Spleen (tissue), 7 donors: Measurements from ENCODE around the gene ZDHHC11.
"Not testable (repeated sequence)": the region's sequence is repeated elsewhere in the genome, so short reads cannot be mapped to it uniquely, and the experiment has no call there.

Experiments
- POLR2A ChIP-seq, 3 donors: fragments of 450-650 bp; IDR thresholded peaks; one replicate each; pipeline ENCODE4 v1.5.1; 2017; ENCODE audit warnings: antibody characterized with exemption in 3 of 3, mild to moderate bottlenecking in 1 of 3
- POLR2AphosphoS5 ChIP-seq, 3 donors: sonication (generic); formaldehyde crosslinking; IDR thresholded peaks; one replicate each; pipeline ENCODE4 v1.5.1; 2017; ENCODE audit warnings: antibody characterized with exemption in 3 of 3
- TF ChIP-seq, protein P1 (sequence below), 11 experiments: fragments of 200-600 bp in 7 of 11; fragments of 450-650 bp in 4 of 11; sonication (generic) in 4 of 11; IDR thresholded peaks in 8 of 11; conservative IDR thresholded peaks in 3 of 11; 1 replicate in 7 of 11; 2 replicates in 4 of 11; pipeline versions ENCODE4 v1.4.0 to v1.8.0; 2016 to 2021; ENCODE audit warnings: antibody characterized with exemption in 11 of 11, inconsistent platforms in 4 of 11, mild to moderate bottlenecking in 1 of 11
- donor health status: DM: no; HTN: no; CAD: no; lungs with moderate emphysema.
- donor health status: DM: no; HTN: no; CAD: no.
- donor health status: DM: no; HTN: no; CAD: no.

DNA sequence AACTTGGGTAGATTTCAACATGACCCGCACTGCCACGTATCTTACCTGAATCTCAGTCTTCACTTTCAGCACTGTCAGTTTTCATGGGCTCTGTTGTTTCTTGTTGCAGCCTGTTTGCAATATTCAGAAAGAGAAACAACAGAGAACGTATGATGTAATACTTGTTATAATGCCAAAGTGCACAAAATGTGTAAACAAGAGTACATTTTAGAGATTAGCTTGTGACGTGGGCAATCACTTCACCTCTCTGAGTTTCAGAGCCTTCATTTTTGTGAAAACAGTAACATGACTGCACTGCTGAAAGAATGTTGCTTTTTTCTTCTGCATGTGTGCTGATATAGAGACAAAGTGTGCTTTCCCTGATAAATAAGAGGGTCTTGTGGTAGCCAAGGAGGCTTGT lies 49.7 kb downstream of the ZDHHC11 start:
- TF ChIP-seq, protein P1, sequence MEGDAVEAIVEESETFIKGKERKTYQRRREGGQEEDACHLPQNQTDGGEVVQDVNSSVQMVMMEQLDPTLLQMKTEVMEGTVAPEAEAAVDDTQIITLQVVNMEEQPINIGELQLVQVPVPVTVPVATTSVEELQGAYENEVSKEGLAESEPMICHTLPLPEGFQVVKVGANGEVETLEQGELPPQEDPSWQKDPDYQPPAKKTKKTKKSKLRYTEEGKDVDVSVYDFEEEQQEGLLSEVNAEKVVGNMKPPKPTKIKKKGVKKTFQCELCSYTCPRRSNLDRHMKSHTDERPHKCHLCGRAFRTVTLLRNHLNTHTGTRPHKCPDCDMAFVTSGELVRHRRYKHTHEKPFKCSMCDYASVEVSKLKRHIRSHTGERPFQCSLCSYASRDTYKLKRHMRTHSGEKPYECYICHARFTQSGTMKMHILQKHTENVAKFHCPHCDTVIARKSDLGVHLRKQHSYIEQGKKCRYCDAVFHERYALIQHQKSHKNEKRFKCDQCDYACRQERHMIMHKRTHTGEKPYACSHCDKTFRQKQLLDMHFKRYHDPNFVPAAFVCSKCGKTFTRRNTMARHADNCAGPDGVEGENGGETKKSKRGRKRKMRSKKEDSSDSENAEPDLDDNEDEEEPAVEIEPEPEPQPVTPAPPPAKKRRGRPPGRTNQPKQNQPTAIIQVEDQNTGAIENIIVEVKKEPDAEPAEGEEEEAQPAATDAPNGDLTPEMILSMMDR (IDR thresholded peaks at IDR 0.05 in 8 of 11, conservative IDR thresholded peaks at IDR 0.05 in 3 of 11): not testable (repeated sequence)
- not testable (repeated sequence) for TF ChIP-seq POLR2A, POLR2AphosphoS5 (IDR thresholded peaks at IDR 0.05)
